ENCODE measurements around the gene AP5Z1. TPM values are rescaled to one million over a fixed set of nuclear protein-coding genes. Genes with fewer than 3 reads are reported as not detected.

Gene AP5Z1
- total RNA-seq, 2 donors from 2014 or later = 31.0 to 34.7 TPM

DNA sequence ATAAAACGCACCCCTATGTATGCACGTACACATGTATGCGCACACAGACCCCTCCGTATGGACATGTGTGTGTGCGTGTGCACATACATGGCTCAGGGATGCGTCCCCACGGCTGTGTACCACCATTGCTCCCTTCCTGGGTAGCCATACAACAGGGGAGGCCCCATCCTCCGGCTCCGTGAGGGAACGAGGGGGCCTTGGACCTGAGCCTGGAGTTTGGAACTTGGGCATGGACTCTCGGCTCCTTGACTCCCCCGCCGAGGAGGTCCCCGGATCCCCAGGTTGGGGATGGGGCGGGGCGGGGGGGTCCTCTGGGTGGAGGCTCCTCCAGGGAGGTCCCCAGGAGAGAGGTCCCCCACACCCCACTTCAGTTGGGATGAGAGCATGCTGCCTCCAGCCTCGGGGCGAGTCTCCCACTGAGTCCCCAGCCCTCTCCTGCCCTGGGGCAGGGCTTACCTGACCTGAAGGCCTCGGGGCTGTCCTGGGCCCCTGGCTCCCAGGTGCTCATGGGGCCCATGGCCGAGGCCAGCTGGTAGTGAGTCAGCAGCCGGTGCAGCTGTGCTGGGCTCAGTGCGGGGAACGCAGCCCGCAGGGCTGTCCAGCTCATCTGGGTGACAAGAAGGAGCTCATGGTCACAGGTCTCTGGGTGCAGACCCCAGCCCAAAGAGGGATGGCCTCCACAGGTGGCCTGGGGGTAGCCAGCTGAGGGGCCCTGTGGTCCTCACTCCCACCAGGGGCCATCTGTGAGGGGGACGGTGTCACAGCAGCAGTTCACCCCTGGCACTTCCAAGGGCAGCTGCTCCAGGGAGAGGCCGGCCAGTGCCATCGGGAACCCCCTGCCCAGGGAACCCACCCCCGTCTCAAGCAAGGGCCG is 29.9 kb downstream of the AP5Z1 start:
- no peaks in the 10 kb centered on the region for H3K4me1 ChIP-seq (ENCODE audit: control insufficient read depth, insufficient read depth, low read length)
- H3K9me3 ChIP-seq (ENCODE audit: control insufficient read depth, low read length) = no peaks in the 10 kb centered on the region
- H3K36me3 ChIP-seq (ENCODE audit: control insufficient read depth, insufficient read depth, low read length) = peaks cover 2% of the 10 kb centered on the region
- no peak overlapping the region for H3K27ac ChIP-seq (ENCODE audit: low read depth, low read length)
- Mint-ChIP-seq H3K4me1 (peaks cover 2% of the 10 kb centered on the region), H3K27me3 (ENCODE audit: insufficient read depth) (no peaks in the 10 kb centered on the region), H3K27ac (no peak overlapping the region), H3K36me3 (ENCODE audit: low read depth) (peaks cover 25% of the 10 kb centered on the region), H3K9me3 (no peaks in the 10 kb centered on the region), H3K4me3 (no peak overlapping the region)
- DNase-seq = no peak
- H3K27me3 ChIP-seq (ENCODE audit: control insufficient read depth, insufficient read depth, low read length, poor library complexity, severe bottlenecking) = no peaks in the 10 kb centered on the region
- no peak overlapping the region for H3K4me3 ChIP-seq (ENCODE audit: low read length)
- 91 to 94% methylated on average over 13 to 28 of the region's 29 CpGs for WGBS, 2 experiments (ENCODE audit: insufficient coverage in 1 of 2, insufficient read length in 1 of 2)
- TF ChIP-seq, protein P1, sequence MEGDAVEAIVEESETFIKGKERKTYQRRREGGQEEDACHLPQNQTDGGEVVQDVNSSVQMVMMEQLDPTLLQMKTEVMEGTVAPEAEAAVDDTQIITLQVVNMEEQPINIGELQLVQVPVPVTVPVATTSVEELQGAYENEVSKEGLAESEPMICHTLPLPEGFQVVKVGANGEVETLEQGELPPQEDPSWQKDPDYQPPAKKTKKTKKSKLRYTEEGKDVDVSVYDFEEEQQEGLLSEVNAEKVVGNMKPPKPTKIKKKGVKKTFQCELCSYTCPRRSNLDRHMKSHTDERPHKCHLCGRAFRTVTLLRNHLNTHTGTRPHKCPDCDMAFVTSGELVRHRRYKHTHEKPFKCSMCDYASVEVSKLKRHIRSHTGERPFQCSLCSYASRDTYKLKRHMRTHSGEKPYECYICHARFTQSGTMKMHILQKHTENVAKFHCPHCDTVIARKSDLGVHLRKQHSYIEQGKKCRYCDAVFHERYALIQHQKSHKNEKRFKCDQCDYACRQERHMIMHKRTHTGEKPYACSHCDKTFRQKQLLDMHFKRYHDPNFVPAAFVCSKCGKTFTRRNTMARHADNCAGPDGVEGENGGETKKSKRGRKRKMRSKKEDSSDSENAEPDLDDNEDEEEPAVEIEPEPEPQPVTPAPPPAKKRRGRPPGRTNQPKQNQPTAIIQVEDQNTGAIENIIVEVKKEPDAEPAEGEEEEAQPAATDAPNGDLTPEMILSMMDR (conservative IDR thresholded peaks at IDR 0.05) = no peak
- no peak overlapping the region for H3K9ac ChIP-seq (ENCODE audit: extremely low read depth, low read length, poor library complexity, severe bottlenecking)

DNA sequence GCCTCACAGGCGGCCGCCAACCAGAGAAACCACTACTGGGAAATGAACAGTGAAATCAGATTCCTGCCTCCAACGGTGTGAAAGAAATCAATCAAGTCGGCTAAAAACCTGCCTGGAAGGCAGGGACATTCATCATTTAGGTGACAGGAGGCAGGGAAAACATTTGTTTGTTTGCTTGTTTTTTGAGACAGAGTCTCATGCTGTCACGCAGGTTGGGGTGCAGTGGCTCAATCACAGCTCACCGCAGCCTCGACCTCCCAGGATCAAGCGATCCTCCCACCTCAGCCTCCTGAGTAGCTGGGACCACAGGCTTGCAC is 30.5 kb downstream of the AP5Z1 start:
- Histone ChIP-seq H3K27me3 (ENCODE audit: control insufficient read depth, insufficient read depth, low read length, poor library complexity, severe bottlenecking) (no peaks in the 10 kb centered on the region), H3K9me3 (ENCODE audit: control insufficient read depth, low read length) (no peaks in the 10 kb centered on the region), H3K4me3 (ENCODE audit: low read length) (no peak overlapping the region), H3K4me1 (ENCODE audit: control insufficient read depth, insufficient read depth, low read length) (no peaks in the 10 kb centered on the region), H3K27ac (ENCODE audit: low read depth, low read length) (no peak overlapping the region), H3K36me3 (ENCODE audit: control insufficient read depth, insufficient read depth, low read length) (peaks cover 4% of the 10 kb centered on the region), H3K9ac (ENCODE audit: extremely low read depth, low read length, poor library complexity, severe bottlenecking) (no peak overlapping the region)
- Mint-ChIP-seq H3K9me3 (no peaks in the 10 kb centered on the region), H3K27ac (no peak overlapping the region), H3K4me3 (no peak overlapping the region), H3K36me3 (ENCODE audit: low read depth) (peaks cover 30% of the 10 kb centered on the region), H3K4me1 (peaks cover 2% of the 10 kb centered on the region), H3K27me3 (ENCODE audit: insufficient read depth) (no peaks in the 10 kb centered on the region)
- TF ChIP-seq, protein P1 (conservative IDR thresholded peaks at IDR 0.05) = no peak
- DNase-seq = no peak
- 90 to 91% methylated on average over 8 of the region's 8 CpGs for WGBS, 2 experiments (ENCODE audit: insufficient coverage in 1 of 2, insufficient read length in 1 of 2)

DNA sequence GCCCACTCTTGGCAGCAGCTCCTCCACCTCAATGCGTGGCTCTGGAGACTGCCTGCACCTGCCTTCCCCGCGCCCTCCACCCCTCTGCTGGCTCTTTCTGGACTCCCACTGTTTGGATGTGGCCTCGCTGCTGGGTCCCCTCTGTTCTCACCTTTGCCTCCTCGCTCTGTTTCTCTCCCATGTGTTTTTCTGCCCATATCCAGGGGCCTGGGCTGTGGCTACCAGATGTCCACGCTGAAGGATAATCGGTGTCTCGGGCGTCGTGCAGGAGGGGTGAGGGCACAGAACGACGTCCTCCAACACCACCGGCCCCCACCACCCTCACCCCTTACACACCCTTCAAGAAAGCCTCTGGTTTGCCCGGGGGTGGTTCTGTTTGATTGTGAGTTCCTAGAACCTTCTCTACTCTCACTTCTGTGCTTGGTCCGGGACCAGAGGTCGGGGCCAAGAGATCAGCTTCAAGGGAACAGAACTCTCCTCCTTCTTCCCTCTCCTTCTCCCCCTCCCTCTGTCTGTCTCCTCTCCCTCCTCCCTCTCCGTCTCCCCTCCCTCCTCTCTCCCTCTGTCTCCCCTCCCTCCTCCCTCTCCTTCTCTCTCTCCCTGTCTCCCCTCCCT is 31.7 kb downstream of the AP5Z1 start:
- no peaks in the 10 kb centered on the region for H3K27me3 Mint-ChIP-seq (ENCODE audit: insufficient read depth)
- no peak overlapping the region for H3K27ac Mint-ChIP-seq
- TF ChIP-seq, protein P1 (conservative IDR thresholded peaks at IDR 0.05) = no peak
- H3K4me3 Mint-ChIP-seq = no peak overlapping the region
- H3K36me3 Mint-ChIP-seq (ENCODE audit: low read depth) = peaks cover 37% of the 10 kb centered on the region
- 87 to 90% methylated on average over 12 to 17 of the region's 17 CpGs for WGBS, 2 experiments (ENCODE audit: insufficient coverage in 1 of 2, insufficient read length in 1 of 2)
- no peak for DNase-seq
- H3K9me3 ChIP-seq (ENCODE audit: control insufficient read depth, low read length) = no peaks in the 10 kb centered on the region
- no peaks in the 10 kb centered on the region for H3K4me1 ChIP-seq (ENCODE audit: control insufficient read depth, insufficient read depth, low read length)
- peaks cover 2% of the 10 kb centered on the region for H3K4me1 Mint-ChIP-seq
- no peak overlapping the region for H3K4me3 ChIP-seq (ENCODE audit: low read length)
- no peak overlapping the region for H3K9ac ChIP-seq (ENCODE audit: extremely low read depth, low read length, poor library complexity, severe bottlenecking)
- peaks cover 8% of the 10 kb centered on the region for H3K36me3 ChIP-seq (ENCODE audit: control insufficient read depth, insufficient read depth, low read length)
- H3K27me3 ChIP-seq (ENCODE audit: control insufficient read depth, insufficient read depth, low read length, poor library complexity, severe bottlenecking) = no peaks in the 10 kb centered on the region
- no peaks in the 10 kb centered on the region for H3K9me3 Mint-ChIP-seq
- no peak overlapping the region for H3K27ac ChIP-seq (ENCODE audit: low read depth, low read length)
